ACC112 (cell line): Measurements from ENCODE around the gene MCTP2.
"Not testable (repeated sequence)": the region's sequence is repeated elsewhere in the genome, so short reads cannot be mapped to it uniquely, and the experiment has no call there.

Experiments used
- H2AFZ ChIP-seq: fragments of 200-600 bp; sonication (generic); one replicate; pipeline ENCODE4 v1.6.0; 2017; ENCODE audit warnings: antibody characterized with exemption, low read length; ENCODE audit not compliant: unreplicated experiment
- H3K27ac ChIP-seq: fragments of 200-600 bp; sonication (generic); 2 replicates; pipeline ENCODE4 v1.5.1; 2014; ENCODE audit warnings: low read depth, mild to moderate bottlenecking, antibody characterized with exemption, low read length, moderate library complexity
- H3K27me3 ChIP-seq: fragments of 200-600 bp; sonication (generic); 2 replicates; pipeline ENCODE4 v1.6.1; 2014; ENCODE audit warnings: mild to moderate bottlenecking, antibody characterized with exemption, low read length, moderate library complexity, mixed read lengths; ENCODE audit not compliant: insufficient read depth
- H3K36me3 ChIP-seq: fragments of 200-600 bp; sonication (generic); 2 replicates; pipeline ENCODE4 v1.6.1; 2016; ENCODE audit warnings: mild to moderate bottlenecking, antibody characterized with exemption, low read length, moderate library complexity, mixed read lengths; ENCODE audit not compliant: insufficient read depth
- H3K4me1 ChIP-seq: fragments of 200-600 bp; sonication (generic); one replicate; pipeline ENCODE4 v1.6.1; 2016; ENCODE audit warnings: low read length, mixed read lengths; ENCODE audit not compliant: insufficient read depth, unreplicated experiment, control insufficient read depth
- H3K4me3 ChIP-seq: fragments of 200-600 bp; sonication (generic); 2 replicates; pipeline ENCODE4 v1.5.1; 2014; ENCODE audit warnings: mild to moderate bottlenecking, low read depth, low read length
- H3K79me2 ChIP-seq: fragments of 200-600 bp; sonication (generic); one replicate; pipeline ENCODE4 v1.6.0; 2016; ENCODE audit warnings: low read length; ENCODE audit not compliant: control insufficient read depth, unreplicated experiment, insufficient read depth

MCTP2 gene

DNA sequence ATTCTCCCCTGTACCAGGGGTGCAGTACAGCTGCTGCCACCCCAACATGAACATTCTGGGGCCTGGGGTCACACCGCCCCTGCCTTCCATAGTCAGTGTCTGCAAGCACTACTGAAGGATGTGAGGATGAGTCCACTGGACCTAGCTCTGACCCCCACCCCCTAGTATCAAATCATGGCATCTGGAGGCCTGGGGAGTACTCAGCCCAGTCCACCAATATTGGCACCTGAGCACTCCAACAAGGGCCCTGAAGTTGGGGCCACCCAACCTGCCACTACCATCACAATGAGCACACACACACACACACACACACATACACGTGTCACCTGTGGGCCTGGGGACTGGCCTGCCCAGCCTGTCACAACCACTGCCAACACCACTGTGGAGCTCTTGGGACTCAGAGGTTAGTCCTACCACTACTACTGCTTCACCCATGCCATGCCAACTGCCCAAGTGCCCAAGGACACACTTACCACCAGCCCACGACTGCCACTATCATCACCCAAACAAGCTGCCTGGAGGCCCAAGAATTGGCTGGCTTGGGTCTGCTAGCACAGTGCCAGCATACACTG lies 253.9 kb downstream of the MCTP2 start:
- H3K4me1 ChIP-seq: no peaks in the 10 kb centered on the region
- H3K4me3 ChIP-seq: no peak overlapping the region
- H3K27me3 ChIP-seq: no peaks in the 10 kb centered on the region
- no peak overlapping the region for H2AFZ ChIP-seq
- no peaks in the 10 kb centered on the region for H3K79me2 ChIP-seq
- H3K27ac ChIP-seq: no peak overlapping the region
- H3K36me3 ChIP-seq: no peaks in the 10 kb centered on the region

DNA sequence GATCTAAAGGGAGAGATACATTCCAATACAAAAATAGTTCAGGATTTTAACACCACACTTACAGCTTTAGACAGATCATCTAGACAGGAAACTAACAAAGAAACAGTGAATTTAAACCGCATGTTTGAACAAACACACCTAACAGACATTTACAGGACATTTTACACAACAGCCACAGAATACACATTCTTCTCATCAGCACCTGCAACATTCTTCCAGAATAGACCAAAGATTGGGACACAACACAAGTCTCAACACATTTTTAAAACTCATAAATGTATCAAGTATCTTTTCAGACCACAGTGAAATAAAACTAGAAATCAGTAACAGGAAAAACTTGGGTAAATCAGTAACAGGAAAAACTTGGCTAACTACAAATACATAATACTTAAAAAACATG lies 256.3 kb downstream of the MCTP2 start:
- H3K4me3 ChIP-seq: no peak overlapping the region
- no peaks in the 10 kb centered on the region for H3K4me1 ChIP-seq
- H2AFZ ChIP-seq: no peak overlapping the region
- H3K79me2 ChIP-seq: no peaks in the 10 kb centered on the region
- no peaks in the 10 kb centered on the region for H3K36me3 ChIP-seq
- H3K27ac ChIP-seq: no peak overlapping the region
- H3K27me3 ChIP-seq: no peaks in the 10 kb centered on the region

DNA sequence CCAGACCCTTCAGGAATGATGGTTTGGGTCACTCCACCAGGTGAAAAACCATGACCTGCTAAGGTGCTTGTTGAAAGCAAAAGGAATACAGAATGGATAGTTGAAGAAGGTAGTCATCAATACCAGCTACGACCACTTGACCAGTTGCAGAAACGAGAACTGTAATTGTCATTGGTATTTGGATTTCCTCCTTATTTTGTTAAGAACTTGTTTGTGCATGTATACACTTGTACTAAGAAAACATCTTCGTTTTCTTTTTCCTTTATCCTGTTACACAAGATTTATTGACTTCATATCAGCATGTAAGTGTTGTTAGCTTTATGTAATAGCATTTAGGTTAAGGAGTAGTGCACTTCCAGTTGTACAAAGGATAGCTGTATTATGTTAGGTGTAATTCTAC lies 261.8 kb downstream of the MCTP2 start:
- no peaks in the 10 kb centered on the region for H3K79me2 ChIP-seq
- no peaks in the 10 kb centered on the region for H3K27me3 ChIP-seq
- H3K4me1 ChIP-seq: no peaks in the 10 kb centered on the region
- H3K27ac ChIP-seq: no peak overlapping the region
- H3K36me3 ChIP-seq: no peaks in the 10 kb centered on the region
- no peak overlapping the region for H2AFZ ChIP-seq
- H3K4me3 ChIP-seq: no peak overlapping the region

DNA sequence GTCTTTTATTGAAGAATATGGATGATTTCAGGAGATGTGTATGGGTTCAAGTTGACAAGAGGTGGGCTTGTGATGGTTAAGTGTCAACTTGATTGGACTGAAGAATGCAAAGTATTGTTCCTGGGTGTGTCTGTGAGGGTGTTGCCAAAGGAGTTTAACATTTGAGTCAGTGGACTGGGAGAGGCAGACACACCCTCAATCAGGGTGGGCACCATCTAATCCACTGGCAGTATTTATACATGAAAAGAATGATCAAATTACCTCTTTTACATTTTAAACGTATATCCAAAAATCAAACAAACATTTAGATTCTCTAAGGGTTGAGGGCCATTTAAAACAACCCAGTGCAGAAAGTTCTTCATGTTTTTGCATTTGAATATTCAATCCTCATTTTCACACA lies 262.2 kb downstream of the MCTP2 start:
- not testable (repeated sequence) for H2AFZ ChIP-seq, H3K27ac ChIP-seq, H3K4me1 ChIP-seq, H3K36me3 ChIP-seq, H3K4me3 ChIP-seq, H3K79me2 ChIP-seq, H3K27me3 ChIP-seq

DNA sequence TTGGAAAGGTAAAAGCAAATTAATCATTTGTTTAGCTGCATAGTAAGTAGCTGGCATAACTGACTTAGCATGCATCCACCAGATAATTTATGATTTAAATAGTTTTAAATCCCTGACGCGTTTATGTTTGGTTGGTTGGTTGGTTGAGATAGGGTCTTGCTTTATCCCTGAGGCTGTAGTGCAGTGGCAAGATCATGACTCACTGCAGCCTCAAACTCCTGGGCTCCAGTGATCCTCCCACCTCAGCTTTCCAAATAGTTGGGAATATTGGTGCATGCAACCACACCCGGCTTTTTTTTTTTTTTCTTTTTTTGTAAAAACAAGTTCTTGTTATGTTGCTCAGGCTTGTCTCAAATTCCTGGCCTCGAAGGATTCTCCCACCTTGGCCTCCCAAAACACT lies 263.4 kb downstream of the MCTP2 start:
- no peak overlapping the region for H3K4me3 ChIP-seq
- no peaks in the 10 kb centered on the region for H3K4me1 ChIP-seq
- no peak overlapping the region for H3K27ac ChIP-seq
- no peaks in the 10 kb centered on the region for H3K27me3 ChIP-seq
- H2AFZ ChIP-seq: no peak overlapping the region
- H3K79me2 ChIP-seq: no peaks in the 10 kb centered on the region
- H3K36me3 ChIP-seq: no peaks in the 10 kb centered on the region

DNA sequence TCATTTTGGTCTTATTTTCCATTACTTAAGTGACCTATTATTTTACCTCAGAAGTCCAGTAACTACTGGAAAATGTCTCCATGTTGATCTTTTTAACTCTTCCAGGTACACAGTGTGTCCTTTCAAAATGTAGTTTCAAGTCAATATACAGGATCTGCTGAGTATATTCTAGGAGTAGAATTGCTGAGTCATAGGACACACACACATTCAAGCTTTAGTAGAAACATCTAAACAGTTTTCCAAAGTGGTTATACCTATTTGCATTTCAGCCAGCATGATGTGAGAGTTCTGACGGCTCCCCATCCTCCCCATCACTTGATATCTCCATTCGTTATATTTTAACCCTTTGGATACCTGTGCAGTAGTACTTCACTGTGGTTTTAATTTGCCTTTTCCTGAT lies 271.9 kb downstream of the MCTP2 start:
- Histone ChIP-seq H3K27me3 (no peaks in the 10 kb centered on the region), H3K27ac (no peak overlapping the region), H3K4me3 (no peak overlapping the region), H3K36me3 (no peaks in the 10 kb centered on the region), H3K4me1 (no peaks in the 10 kb centered on the region), H3K79me2 (no peaks in the 10 kb centered on the region), H2AFZ (no peak overlapping the region)

DNA sequence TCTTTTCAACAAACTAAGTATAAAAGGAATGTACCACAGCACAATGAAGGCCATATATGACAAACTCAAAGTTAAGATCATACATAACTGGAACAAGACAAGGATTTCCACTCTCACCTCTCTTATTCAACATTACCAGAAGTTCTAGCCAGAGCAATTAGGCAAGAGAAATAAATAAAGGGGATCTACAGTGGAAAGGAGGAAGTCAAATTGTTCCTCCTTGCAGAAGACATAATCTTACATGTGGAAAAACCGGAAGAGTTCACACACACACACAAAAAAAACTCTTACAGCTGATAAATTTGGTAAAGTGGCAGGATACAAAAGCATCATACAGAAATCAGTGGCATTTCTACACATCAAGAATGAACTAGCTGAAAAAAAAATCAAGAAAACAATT lies 277.9 kb downstream of the MCTP2 start:
- H3K4me3 ChIP-seq: no peak overlapping the region
- no peak overlapping the region for H2AFZ ChIP-seq
- no peaks in the 10 kb centered on the region for H3K36me3 ChIP-seq
- H3K79me2 ChIP-seq: no peaks in the 10 kb centered on the region
- H3K27me3 ChIP-seq: no peaks in the 10 kb centered on the region
- H3K4me1 ChIP-seq: no peaks in the 10 kb centered on the region
- no peak overlapping the region for H3K27ac ChIP-seq

DNA sequence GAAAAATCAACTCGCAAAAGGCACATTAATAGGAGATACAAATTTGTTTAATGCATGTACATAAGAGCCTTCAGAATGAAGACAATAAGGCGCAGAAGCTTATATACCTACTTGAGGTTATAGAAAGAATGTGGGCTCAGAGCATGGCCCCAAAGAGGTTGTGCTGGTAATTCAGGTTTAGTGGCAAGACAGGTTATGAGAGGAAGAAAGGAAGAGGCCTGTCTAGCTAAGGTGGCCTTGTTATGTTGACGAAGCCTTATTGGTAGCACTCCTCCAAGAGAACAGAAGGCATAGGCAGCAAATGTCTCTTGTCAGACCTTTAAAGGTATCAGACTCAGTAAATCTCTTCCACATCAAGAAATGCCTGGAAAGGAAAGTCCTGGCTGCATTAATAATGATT lies 290.8 kb downstream of the MCTP2 start:
- no peak overlapping the region for H2AFZ ChIP-seq

GRCh38 chr15:94523873-94524272 lies 292.5 kb downstream of the MCTP2 start:
- H3K27me3 ChIP-seq: no peaks in the 10 kb centered on the region
- no peak overlapping the region for H3K27ac ChIP-seq
- no peaks in the 10 kb centered on the region for H3K4me1 ChIP-seq

More for the DNA sequence above, 290.8 kb downstream of the MCTP2 start:
- Histone ChIP-seq H3K79me2 (no peaks in the 10 kb centered on the region), H3K36me3 (no peaks in the 10 kb centered on the region), H3K4me3 (no peak overlapping the region), H3K27ac (no peak overlapping the region), H3K27me3 (no peaks in the 10 kb centered on the region), H3K4me1 (no peaks in the 10 kb centered on the region)

GRCh38 chr15:94524565-94524964 lies 293.2 kb downstream of the MCTP2 start:
- Histone ChIP-seq H3K4me1 (no peaks in the 10 kb centered on the region), H3K36me3 (no peaks in the 10 kb centered on the region), H3K4me3 (no peak overlapping the region), H3K79me2 (no peaks in the 10 kb centered on the region), H3K27me3 (no peaks in the 10 kb centered on the region), H2AFZ (no peak overlapping the region), H3K27ac (no peak overlapping the region)

More at GRCh38 chr15:94523873-94524272, 292.5 kb downstream of the MCTP2 start:
- Histone ChIP-seq H3K4me3 (no peak overlapping the region), H3K36me3 (no peaks in the 10 kb centered on the region), H2AFZ (no peak overlapping the region), H3K79me2 (no peaks in the 10 kb centered on the region)

DNA sequence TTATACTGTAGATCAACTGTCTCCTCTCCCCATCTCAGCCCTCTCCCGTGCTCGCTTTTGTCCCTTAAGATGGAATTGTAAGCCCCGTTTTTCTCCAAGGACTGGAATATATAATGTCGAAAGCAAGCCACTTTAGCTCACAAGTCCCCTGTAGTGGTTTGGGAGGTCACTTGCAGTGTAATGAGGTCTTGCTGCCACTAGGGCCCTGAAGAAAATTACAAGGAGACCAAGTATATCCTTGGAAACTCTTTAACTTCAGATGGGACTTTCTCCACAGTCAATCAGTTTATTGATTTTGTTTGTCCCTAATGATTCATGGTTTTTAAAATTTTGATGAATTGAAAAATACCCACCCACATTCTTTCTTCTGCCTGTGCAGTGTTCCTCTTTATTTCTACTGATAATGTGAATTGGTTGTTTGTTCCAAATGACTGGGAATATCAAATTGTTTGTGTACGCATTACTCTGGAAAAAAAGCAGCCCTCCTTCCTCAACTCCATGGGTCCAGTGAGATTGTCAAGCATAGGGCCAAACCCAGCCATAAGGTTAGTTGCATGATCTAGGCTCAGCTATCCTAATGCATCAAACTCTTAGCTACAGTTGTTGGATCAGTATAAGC lies 294.8 kb downstream of the MCTP2 start:
- no peak overlapping the region for H3K27ac ChIP-seq
- H3K4me3 ChIP-seq: no peak overlapping the region
- H3K27me3 ChIP-seq: no peaks in the 10 kb centered on the region
- no peaks in the 10 kb centered on the region for H3K4me1 ChIP-seq
- no peaks in the 10 kb centered on the region for H3K79me2 ChIP-seq
- H3K36me3 ChIP-seq: no peaks in the 10 kb centered on the region
- no peak overlapping the region for H2AFZ ChIP-seq
